ES-I3 (cell line): ENCODE results near the gene RASGRF1.
"Not testable (repeated sequence)": the region's sequence is repeated elsewhere in the genome, so short reads cannot be mapped to it uniquely, and the experiment has no call there.

Experiments used
- H3K36me3 ChIP-seq: 2 replicates; pipeline ENCODE4 v1.6.1; 2013; ENCODE audit warnings: mild to moderate bottlenecking, low read length, control low read depth, moderate library complexity; ENCODE audit not compliant: insufficient read depth
- H3K4me1 ChIP-seq: 2 replicates; pipeline ENCODE4 v1.6.1; 2013; ENCODE audit warnings: mild to moderate bottlenecking, control low read depth, low read length; ENCODE audit not compliant: insufficient read depth
- H3K9ac ChIP-seq: 2 replicates; pipeline ENCODE4 v1.6.1; 2013; ENCODE audit warnings: low read depth, mild to moderate bottlenecking, low read length, moderate library complexity
- H3K9me3 ChIP-seq: 2 replicates; pipeline ENCODE4 v1.6.1; 2013; ENCODE audit warnings: mild to moderate bottlenecking, low read length, moderate library complexity; ENCODE audit not compliant: control insufficient read depth, insufficient read depth

RASGRF1 gene

GRCh38 chr15:79030470-79030869, 60.1 kb downstream of the RASGRF1 start:
- Histone ChIP-seq H3K9ac (no peak overlapping the region), H3K9me3 (no peaks in the 10 kb centered on the region), H3K36me3 (no peaks in the 10 kb centered on the region), H3K4me1 (peaks cover 2% of the 10 kb centered on the region; the same call in 1 of the 2 replicates)

GRCh38 chr15:79028411-79028964, 62.1 kb downstream of the RASGRF1 start:
- H3K9ac ChIP-seq = no peak overlapping the region
- no peaks in the 10 kb centered on the region for H3K9me3 ChIP-seq
- H3K4me1 ChIP-seq = no peaks in the 10 kb centered on the region
- no peaks in the 10 kb centered on the region for H3K36me3 ChIP-seq

GRCh38 chr15:79027532-79028410, 62.8 kb downstream of the RASGRF1 start:
- H3K9ac ChIP-seq = no peak overlapping the region
- no peaks in the 10 kb centered on the region for H3K36me3 ChIP-seq
- no peaks in the 10 kb centered on the region for H3K4me1 ChIP-seq
- H3K9me3 ChIP-seq = no peaks in the 10 kb centered on the region

- Histone ChIP-seq H3K9ac (no peak overlapping the region), H3K36me3 (no peaks in the 10 kb centered on the region), H3K4me1 (no peaks in the 10 kb centered on the region), H3K9me3 (no peaks in the 10 kb centered on the region)
These were observed 64.8 kb downstream of the RASGRF1 start for GRCh38 chr15:79025802-79026201.

DNA sequence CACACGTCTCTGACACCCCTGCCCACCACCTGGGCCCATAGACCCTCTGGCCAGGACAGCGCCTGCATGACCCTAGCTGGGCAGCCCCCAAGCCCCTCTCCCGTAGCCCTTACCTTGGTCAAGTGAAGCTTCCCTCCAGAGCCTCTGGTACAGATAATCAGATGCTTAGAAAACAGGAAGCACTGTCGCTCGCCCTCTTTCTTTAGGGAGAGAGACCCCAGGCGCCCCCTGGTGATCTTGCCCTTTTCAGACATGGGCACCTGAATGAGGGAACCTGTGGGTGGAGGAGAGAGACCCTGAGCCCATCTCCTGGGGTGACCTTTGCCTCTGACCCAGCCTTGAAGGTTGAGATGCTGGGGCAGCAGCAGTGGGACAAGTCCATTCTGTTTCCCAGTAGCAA, 65.4 kb downstream of the RASGRF1 start:
- Histone ChIP-seq H3K9me3 (no peaks in the 10 kb centered on the region), H3K9ac (no peak overlapping the region), H3K36me3 (no peaks in the 10 kb centered on the region)

DNA sequence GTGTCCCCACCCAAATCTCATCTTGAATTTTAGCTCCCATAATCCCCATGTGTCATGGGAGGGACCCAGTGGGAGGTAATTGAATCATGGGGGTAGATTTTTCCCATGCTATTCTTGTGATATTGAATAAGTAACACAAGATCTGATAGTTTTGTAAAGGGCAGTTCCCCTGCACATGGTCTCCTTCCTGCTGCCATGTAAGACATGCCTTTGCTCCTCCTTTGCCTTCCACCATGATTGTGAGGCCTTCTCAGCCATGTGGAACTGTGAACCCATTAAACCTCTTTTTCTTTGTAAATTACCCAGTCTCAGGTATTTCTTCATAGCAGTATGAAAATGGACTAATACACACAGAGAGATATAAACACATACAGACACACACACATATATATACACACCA, 66.1 kb downstream of the RASGRF1 start:
- not testable (repeated sequence) for H3K9ac ChIP-seq, H3K36me3 ChIP-seq, H3K4me1 ChIP-seq, H3K9me3 ChIP-seq

More for the DNA sequence above, 65.4 kb downstream of the RASGRF1 start:
- H3K4me1 ChIP-seq = no peaks in the 10 kb centered on the region

GRCh38 chr15:79023918-79024317, 66.7 kb downstream of the RASGRF1 start:
- Histone ChIP-seq H3K9ac (no peak overlapping the region), H3K9me3 (no peaks in the 10 kb centered on the region), H3K4me1 (no peaks in the 10 kb centered on the region), H3K36me3 (no peaks in the 10 kb centered on the region)

DNA sequence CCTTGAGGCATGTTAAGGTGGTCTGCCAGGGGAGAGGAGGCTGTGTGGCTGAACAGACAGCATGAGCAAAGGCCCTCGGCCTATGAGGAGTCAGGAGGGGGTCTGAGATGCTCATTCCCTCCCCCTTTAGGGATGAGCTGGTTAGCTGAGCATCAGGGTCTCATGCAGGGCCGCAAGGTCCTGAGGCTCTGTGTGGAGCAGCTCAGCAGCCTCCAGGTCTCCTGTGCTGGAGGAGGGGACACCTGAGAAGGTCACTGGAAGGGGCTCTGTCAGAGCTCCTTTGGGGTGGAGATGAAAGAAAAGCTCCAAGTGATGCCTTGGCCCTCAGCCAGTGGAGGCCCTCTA, 67.1 kb downstream of the RASGRF1 start:
- no peaks in the 10 kb centered on the region for H3K36me3 ChIP-seq
- no peak overlapping the region for H3K9ac ChIP-seq
- H3K4me1 ChIP-seq = no peaks in the 10 kb centered on the region
- no peaks in the 10 kb centered on the region for H3K9me3 ChIP-seq

- Histone ChIP-seq H3K9ac (no peak overlapping the region), H3K9me3 (no peaks in the 10 kb centered on the region), H3K4me1 (no peaks in the 10 kb centered on the region), H3K36me3 (no peaks in the 10 kb centered on the region)
These were observed 71.6 kb downstream of the RASGRF1 start for GRCh38 chr15:79018960-79019359.

GRCh38 chr15:79017953-79018352, 72.6 kb downstream of the RASGRF1 start:
- Histone ChIP-seq H3K9ac (no peak overlapping the region), H3K4me1 (no peaks in the 10 kb centered on the region), H3K9me3 (no peaks in the 10 kb centered on the region), H3K36me3 (no peaks in the 10 kb centered on the region)

- Histone ChIP-seq H3K36me3 (no peaks in the 10 kb centered on the region), H3K4me1 (no peaks in the 10 kb centered on the region), H3K9ac (no peak overlapping the region), H3K9me3 (no peaks in the 10 kb centered on the region)
These were observed 73.9 kb downstream of the RASGRF1 start for GRCh38 chr15:79016527-79017170.

DNA sequence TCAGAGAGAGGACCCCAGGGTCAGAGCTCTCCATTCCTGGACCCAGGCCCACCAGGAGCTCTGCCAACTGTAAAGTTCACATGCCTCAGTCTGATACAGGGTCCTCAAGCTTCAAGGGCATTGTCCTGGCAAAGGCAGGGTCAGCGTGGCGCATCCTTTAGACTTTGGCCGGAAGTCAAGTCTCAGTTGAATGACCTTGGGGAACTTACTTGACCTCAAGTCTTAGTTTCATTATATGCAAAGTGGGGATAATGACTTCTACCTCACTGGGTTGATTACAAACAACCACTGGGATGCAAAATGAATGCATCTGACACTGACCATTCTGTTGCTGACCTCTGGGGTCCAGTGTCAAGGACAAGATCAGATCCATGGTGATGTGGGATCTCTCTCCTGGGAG, 75.2 kb downstream of the RASGRF1 start:
- Histone ChIP-seq H3K36me3 (no peaks in the 10 kb centered on the region), H3K9me3 (no peaks in the 10 kb centered on the region), H3K9ac (no peak overlapping the region), H3K4me1 (no peaks in the 10 kb centered on the region)

DNA sequence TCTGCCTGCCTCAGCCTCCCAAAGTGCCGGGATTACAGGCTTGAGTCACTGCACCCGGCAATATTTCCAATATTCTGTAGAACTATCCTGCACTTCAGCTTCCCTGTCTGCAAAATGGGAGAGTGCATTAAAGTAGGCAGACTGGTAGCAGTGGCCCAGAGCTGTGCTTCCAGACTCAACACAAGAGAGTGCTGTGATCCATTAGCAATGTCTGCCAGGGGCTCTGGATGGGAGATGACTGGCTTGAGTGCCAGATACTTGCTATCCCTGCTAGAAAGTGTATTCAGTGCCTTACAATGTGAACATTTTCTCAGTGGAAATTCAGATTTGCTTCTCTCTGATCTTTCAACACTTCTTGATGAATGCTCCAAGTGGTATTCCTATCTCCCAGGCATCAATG, 80.3 kb downstream of the RASGRF1 start:
- Histone ChIP-seq H3K36me3 (no peaks in the 10 kb centered on the region), H3K9me3 (no peaks in the 10 kb centered on the region), H3K4me1 (no peaks in the 10 kb centered on the region), H3K9ac (no peak overlapping the region)

GRCh38 chr15:79009379-79009778, 81.2 kb downstream of the RASGRF1 start:
- Histone ChIP-seq H3K4me1 (peaks cover 7% of the 10 kb centered on the region; the same call in 1 of the 2 replicates), H3K9ac (no peak overlapping the region), H3K36me3 (no peaks in the 10 kb centered on the region), H3K9me3 (no peaks in the 10 kb centered on the region)

DNA sequence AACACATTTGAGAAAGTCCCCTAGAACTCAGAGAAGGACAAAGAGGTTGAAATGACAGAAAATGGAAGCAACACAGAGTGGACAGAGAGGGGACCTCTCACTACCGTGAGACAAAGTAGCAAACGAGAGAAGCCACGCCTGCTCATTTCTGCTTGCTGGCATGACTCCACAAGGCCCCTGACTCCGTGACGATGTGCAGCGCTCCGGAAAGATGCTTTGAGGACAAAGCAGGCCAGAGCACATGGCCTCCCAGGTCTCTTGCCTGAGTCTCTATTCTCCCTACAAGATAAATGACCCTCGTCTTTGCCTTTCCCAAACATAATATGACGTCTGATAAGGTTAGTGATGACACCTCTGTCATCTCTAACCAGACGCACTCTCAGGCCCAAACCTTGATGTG, 81.9 kb downstream of the RASGRF1 start:
- Histone ChIP-seq H3K36me3 (no peaks in the 10 kb centered on the region), H3K4me1 (peaks cover 11% of the 10 kb centered on the region; the same call in 1 of the 2 replicates), H3K9ac (no peak overlapping the region), H3K9me3 (no peaks in the 10 kb centered on the region)
